ENCODE results near the gene ADA.
A peak's percentile ranks its signal among the peaks of the same experiment; 100 is the strongest.

The ADA gene

DNA sequence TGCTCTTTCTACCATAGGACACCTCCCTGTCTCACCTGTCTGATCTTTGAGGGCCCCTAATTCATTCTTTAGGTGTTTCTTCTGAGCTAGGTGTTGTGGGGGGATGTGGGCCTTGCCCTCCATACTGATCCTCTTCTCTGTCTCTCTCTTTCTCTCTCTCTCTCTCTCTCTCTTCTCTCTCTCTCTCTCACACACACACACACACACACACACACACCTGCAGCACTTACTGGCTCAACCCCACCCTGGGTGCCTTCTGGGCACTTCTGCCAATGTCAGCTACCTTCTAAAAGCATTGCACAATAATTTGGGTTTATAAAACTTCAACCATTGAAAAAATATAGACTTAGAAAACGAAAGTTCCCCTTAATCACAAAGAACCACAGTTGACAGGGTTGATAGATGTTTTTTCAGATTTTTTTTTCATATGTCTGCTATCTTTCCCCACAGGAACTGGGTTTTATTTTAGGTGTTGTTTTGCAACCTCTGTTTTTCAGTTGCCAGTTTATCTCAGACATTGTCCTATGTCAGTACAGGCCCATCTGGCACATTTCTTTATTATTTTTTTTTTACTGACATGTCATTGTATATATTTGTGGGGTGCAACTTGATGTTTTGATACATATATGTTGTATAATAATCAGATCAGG, 41.1 kb downstream of the ADA start:
- TF ChIP-seq, protein P1, sequence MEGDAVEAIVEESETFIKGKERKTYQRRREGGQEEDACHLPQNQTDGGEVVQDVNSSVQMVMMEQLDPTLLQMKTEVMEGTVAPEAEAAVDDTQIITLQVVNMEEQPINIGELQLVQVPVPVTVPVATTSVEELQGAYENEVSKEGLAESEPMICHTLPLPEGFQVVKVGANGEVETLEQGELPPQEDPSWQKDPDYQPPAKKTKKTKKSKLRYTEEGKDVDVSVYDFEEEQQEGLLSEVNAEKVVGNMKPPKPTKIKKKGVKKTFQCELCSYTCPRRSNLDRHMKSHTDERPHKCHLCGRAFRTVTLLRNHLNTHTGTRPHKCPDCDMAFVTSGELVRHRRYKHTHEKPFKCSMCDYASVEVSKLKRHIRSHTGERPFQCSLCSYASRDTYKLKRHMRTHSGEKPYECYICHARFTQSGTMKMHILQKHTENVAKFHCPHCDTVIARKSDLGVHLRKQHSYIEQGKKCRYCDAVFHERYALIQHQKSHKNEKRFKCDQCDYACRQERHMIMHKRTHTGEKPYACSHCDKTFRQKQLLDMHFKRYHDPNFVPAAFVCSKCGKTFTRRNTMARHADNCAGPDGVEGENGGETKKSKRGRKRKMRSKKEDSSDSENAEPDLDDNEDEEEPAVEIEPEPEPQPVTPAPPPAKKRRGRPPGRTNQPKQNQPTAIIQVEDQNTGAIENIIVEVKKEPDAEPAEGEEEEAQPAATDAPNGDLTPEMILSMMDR (conservative IDR thresholded peaks at IDR 0.05): peak; percentile 50; the same call in 1 of the 2 replicates
- H3K27ac ChIP-seq: peak overlapping the region; percentile 71; the same call in 1 of the 2 replicates

GRCh38 chr20:44609516-44610312, 41.8 kb downstream of the ADA start:
- peak overlapping the region; percentile 71 for H3K27ac ChIP-seq
- TF ChIP-seq, protein P1 (conservative IDR thresholded peaks at IDR 0.05): peak; percentile 99

DNA sequence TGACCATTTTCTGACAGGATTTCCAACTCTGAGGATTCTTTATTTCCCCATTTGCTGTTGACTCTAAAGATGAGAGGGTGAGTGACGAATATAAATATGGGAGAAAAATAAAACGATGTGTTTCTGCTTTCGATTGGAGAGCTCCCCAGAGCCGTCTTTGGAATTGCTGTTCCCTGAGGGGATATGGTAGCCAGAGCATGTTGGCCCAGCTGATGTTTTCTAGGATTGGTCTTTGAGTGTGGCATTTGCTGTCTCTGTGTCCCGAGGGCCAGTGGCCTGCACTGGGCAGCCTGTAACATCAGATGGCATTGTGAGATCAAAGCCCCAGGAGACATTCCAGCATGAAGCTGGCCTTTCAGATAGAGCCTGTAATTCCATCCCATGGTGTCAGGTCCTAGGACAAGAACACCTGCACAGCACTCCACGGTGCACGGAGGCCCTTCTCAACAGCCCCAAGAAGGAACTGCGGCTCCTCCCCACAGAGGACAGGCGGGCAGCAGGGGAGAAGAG, 42.4 kb downstream of the ADA start:
- TF ChIP-seq, protein P1 (conservative IDR thresholded peaks at IDR 0.05): no peak
- H3K27ac ChIP-seq: peak overlapping the region; percentile 71

DNA sequence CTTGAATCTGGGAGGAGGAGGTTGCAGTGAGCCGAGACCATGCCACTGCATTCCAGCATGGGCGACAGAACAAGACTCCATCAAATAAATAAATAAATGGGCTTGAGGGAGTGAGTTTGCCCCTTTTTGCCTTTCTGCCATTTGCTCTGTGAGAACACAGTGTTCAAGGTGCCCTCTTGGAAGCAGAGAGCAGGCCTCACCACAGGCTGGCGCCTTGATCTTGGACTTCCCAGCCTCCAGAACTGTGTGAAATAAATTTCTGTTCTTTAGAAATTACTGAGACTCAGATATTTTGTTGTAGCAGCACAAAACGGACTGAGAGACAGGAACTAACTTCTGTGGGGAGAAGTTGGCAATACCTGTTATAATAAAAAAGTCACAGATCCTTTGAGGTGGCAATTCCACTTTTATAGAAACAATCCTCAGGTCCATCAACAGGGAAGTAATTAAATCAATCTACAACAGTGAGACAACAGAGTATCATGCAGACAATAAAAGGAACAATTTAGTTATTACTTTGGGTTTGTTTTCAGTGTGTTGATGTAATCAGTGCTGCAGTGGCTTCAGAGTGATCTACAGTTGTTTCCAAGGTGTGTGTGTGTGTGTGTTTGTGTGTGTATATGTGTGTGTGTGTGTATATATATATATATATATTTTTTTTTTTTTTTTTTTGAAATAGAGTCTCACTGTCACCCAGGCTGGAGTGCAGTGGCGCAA, 44.6 kb downstream of the ADA start:
- TF ChIP-seq, protein P1 (conservative IDR thresholded peaks at IDR 0.05): no peak
- no peak overlapping the region for H3K27ac ChIP-seq

- TF ChIP-seq, protein P1 (conservative IDR thresholded peaks at IDR 0.05): no peak
Observed at GRCh38 chr20:44603327-44603726, 48.2 kb downstream of the ADA start.

DNA sequence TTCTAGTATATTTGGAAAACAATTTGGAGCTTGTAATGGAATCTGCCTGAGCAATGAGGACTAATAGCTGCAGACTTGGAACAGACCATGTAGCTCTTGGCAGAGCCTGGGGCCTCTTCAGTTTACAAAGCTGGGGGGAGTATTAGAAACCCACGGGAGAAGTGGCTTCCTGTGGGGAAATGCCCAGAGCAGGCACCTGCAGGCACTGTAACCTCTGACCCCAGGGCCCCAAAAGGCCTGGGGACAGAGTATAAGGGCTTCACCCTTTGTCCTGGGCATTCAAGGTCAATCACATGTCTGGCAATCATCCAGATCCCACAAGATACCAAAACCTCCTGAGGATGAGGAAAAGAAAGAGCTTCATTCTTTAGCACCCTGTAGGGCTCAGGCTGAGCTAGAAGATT, 49.7 kb downstream of the ADA start:
- TF ChIP-seq, protein P1 (conservative IDR thresholded peaks at IDR 0.05): no peak
- peak overlapping the region; percentile 45 for H3K27ac ChIP-seq

More at GRCh38 chr20:44603327-44603726, 48.2 kb downstream of the ADA start:
- no peak overlapping the region for H3K27ac ChIP-seq

GRCh38 chr20:44601236-44601671, 50.2 kb downstream of the ADA start:
- TF ChIP-seq, protein P1 (conservative IDR thresholded peaks at IDR 0.05): no peak
- peak overlapping the region; percentile 45 for H3K27ac ChIP-seq
